HG02840 (cell line): ENCODE data around the gene PXDN.

Experiments
- ATAC-seq: cut with Tn5 transposase; IDR thresholded peaks from one replicate; pipeline ENCODE4 v1.9.1; 2021; ENCODE audit warnings: mild to moderate bottlenecking, moderate library complexity, moderate number of reproducible peaks; ENCODE audit not compliant: unreplicated experiment, low FRiP score

The PXDN gene

GRCh38 chr2:1590596-1591460 is 153.5 kb downstream of the PXDN start:
- ATAC-seq: no peak

DNA sequence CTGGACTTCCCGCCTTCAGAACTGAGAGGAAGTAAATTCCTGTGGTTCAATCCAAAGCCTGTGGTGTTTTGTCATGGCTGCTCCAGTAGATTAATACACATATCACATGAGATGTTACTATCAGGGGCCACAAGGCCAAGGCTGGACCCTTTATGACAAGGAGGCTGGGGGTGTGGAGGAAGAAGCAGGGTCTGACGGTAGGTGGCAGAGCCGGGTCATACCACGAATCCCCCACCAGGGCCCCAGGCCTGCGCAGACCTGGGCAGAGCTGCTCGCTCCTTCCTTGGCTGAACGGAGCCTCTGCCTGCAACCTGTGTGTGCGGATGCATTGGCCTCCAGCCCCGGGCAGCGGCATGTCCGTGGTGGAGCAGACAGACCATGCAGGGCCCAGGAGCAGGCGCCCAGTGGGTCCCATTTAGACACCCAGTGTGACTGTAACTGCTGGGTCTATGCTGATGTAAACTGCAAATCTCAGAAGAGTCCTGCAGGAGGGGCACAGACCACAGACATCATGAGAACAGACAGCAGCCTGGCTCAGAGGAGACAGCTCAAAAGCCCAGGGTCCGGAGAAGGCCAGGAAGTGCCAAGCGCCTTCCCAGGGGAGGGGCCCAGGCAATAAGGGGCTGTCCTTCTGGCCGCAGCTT is 155.2 kb downstream of the PXDN start:
- no peak for ATAC-seq

GRCh38 chr2:1588051-1588977 is 156.0 kb downstream of the PXDN start:
- ATAC-seq: no peak

GRCh38 chr2:1586923-1587840 is 157.1 kb downstream of the PXDN start:
- ATAC-seq: no peak

- no peak for ATAC-seq
Measured at GRCh38 chr2:1586251-1586922, 157.9 kb downstream of the PXDN start.

DNA sequence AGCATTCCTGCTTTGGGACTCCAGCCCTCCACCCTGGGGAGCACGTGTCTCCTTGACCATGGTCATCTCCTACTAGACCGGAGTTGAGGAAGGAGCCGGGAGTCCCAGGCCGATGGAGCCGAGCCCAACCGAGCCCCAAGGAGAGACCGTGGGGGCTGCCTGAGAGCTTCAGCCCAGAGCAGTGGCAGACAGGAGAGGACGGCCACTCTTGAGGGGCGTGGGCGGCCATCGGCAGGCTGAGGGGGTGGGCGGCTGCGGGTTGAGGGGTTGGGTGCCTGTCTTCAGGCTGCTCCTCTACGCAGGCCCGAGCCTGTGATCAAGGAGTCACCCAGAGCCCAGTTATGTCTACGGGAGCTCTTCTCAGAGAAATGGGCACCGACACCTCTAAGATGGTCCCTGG is 158.7 kb downstream of the PXDN start:
- no peak for ATAC-seq

- no peak for ATAC-seq
Measured at GRCh38 chr2:1584691-1585485, 159.4 kb downstream of the PXDN start.

DNA sequence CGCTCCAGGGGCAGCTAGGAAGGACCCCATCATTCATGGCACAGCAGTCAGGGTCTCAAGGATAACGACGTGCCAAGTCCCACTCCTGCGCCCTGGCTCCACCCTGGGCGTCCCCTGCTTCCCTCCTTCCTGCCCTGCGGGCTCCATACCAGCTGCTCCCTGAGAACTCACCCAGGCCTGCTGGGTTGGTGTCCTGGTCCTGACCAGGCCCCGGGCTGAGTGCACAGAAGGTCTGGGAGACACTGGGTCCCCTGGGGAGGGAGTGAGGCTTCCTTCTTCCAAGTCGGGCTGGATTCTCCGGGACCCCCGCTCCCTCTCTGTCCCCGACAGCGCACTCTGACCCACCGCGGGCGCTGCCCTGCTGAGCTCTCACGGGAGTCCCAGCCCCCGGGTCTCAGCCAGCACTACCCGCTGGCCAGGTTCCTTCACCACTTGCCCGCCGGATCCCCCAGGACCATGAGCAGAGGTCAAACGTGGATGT is 160.2 kb downstream of the PXDN start:
- ATAC-seq: no peak

DNA sequence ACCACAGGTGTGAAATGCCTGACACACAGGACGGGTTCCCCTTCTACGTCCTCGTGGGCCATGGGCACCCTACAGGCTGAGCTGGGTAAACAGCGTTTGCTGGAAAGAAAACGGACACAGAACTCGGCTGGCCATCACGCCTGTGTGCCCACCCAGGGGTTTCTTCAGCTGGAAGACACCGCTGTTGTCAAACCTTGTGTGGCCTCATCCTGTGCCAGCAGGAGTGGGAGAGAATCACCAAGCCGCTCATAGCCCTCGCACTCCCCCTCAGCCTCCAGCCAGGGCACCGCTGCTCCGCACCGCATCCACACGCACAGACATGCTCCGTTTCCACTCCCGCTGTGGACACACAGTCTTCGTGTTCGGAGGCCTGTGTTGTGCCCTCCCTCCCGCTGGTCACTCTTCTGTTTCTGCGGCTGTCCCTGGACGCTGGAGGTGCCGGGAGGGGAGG is 161.4 kb downstream of the PXDN start:
- ATAC-seq: no peak

DNA sequence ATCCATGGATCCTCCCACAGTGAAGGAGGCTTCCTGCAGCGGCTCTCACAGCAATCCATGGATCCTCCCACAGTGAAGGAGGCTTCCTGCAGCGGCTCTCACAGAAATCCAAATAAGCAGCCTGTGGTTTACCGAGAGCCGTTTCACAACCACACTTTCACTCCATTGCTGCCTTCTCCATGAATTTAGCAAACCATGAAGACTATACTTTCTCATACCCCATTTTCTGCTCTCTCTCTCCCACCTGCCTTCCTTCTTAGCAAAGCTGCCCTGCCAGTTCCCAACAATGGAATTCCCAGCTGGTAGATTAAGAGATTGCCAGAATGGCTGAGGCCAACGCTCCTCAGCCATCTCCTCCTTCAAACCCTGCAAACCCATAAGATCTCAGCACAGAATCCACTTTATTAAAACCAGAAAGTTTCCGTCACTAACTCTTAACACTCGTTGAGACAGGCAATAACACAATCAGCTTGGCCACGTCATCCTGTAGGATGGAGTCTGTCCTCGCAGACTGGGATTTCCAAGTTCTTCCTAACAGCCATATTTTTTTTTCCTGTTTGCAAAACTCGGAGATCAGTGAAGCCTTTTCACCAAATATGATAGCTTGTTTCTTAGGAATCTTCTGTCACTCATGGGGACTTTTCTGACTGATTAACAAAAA is 162.2 kb downstream of the PXDN start:
- no peak for ATAC-seq
